NB4 (cell line): Measurements from ENCODE around the gene REEP3.

Experiments used
- DNase-seq: peaks from one replicate; pipeline ENCODE4 v3.0.0; 2010; ENCODE audit warnings: low read depth
- H3K4me3 ChIP-seq: one replicate; pipeline ENCODE4 v1.5.1; 2011; ENCODE audit warnings: mild to moderate bottlenecking, low read depth, low read length, moderate library complexity
- MYC ChIP-seq: IDR thresholded peaks from 2 replicates; pipeline ENCODE4 v1.6.1; 2011; ENCODE audit warnings: low read depth, low read length
- POLR2A ChIP-seq: IDR thresholded peaks from 2 replicates; pipeline ENCODE4 v1.6.1; 2011; ENCODE audit warnings: mild to moderate bottlenecking; ENCODE audit not compliant: insufficient read length; ENCODE audit errors: extremely low read depth
- TF ChIP-seq, protein P1 (sequence below): IDR thresholded peaks from one replicate; pipeline ENCODE4 v1.5.1; 2012; ENCODE audit warnings: low read depth, low read length
- TF ChIP-seq, protein P2 (sequence below): IDR thresholded peaks from 2 replicates; pipeline ENCODE4 v1.6.1; 2011; ENCODE audit warnings: low read depth, low read length

Gene REEP3

DNA sequence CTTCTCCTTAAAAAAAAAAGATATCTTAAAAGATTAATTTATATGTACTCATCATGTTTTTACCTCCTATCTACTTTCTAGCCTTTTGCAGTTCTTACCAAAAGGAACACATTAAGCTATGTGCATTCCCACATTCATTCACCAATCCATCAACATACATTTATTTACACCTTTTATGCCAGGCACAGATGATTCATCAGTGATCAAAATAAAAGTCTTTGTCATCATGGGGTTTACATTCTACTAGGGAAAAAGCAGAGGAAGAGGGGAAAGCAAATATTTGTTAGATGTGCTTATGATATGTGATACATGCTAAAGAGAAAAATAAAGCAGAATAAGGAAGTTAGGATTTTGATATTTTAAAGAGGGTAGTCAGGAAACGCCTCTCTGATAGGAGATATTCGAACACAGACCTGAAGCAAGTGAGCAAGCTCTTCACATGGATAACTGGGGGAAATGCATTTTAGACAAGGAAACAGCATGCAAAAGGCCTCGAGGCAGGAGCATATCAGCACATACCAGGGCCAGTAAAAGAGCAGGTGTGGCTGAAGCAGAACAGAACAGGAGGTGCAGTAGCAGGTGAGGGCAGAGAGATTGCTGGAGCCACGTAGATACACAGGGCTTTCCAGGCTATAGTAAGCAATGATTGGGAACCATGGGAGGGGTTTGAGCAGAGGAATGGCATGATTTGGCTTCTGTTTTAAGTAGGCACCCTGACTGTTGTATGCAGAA is 67.4 kb downstream of the REEP3 start:
- no peak overlapping the region for H3K4me3 ChIP-seq
- TF ChIP-seq MYC (no peak), POLR2A (no peak)
- TF ChIP-seq, protein P1, sequence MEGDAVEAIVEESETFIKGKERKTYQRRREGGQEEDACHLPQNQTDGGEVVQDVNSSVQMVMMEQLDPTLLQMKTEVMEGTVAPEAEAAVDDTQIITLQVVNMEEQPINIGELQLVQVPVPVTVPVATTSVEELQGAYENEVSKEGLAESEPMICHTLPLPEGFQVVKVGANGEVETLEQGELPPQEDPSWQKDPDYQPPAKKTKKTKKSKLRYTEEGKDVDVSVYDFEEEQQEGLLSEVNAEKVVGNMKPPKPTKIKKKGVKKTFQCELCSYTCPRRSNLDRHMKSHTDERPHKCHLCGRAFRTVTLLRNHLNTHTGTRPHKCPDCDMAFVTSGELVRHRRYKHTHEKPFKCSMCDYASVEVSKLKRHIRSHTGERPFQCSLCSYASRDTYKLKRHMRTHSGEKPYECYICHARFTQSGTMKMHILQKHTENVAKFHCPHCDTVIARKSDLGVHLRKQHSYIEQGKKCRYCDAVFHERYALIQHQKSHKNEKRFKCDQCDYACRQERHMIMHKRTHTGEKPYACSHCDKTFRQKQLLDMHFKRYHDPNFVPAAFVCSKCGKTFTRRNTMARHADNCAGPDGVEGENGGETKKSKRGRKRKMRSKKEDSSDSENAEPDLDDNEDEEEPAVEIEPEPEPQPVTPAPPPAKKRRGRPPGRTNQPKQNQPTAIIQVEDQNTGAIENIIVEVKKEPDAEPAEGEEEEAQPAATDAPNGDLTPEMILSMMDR = no peak
- TF ChIP-seq, protein P2, sequence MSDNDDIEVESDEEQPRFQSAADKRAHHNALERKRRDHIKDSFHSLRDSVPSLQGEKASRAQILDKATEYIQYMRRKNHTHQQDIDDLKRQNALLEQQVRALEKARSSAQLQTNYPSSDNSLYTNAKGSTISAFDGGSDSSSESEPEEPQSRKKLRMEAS = no peak
- DNase-seq = no peak

DNA sequence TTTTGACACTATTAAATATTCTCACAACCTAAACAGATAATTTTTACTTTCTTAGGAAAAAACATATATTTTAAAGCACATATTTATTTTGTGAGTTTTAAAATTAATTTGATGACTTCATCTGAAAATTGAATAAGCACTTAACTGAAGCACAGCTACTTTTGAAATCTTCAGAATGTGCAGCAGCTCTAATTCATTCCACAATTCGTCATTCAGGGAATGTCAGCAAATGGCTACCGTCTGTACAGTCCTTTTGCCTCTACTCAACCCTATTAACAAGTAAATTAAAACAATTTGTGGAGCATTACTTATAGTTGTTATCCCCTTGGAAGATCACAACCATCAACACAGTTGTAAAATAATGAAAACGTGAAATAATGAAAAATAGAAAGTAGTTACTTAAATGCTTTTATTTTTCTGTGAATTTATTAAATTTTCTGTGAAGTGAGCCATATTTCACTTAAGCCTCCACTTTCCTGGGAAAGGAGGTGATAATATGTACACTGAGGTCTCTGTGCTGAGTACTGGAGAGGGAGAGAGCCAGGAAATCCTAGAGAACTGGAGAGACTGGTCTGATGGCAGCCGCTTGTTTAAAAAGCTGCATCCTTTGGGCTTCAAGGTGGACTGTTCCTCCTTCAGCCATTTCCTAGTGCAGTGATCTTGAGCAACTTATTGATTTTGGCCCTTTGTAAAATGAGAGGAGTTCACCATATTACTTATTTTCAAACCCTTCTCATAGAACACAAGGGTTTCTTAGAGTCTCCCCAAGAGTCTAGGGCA is 70.6 kb downstream of the REEP3 start:
- TF ChIP-seq MYC (no peak), POLR2A (no peak)
- TF ChIP-seq, protein P2 = no peak
- TF ChIP-seq, protein P1 = no peak
- no peak for DNase-seq
- no peak overlapping the region for H3K4me3 ChIP-seq

DNA sequence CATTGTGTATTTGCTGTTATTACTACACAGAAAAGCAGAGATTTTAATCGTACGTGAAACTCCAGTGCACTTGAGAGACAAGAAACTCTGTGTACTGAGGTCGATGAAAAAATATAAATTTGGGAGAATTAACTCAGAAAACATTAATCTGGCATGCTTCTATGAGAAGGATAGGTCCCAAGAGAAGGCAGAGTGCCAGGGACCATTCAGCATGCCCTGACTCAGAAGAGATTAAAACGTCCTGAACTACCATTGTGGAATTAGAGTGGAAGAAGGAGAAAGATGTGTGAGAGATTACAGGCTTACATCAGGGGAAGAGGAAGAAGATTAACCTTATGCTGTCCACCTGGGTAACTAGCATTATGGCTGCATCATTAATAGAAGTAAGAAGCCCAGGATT is 72.4 kb downstream of the REEP3 start:
- TF ChIP-seq POLR2A = no peak
- H3K4me3 ChIP-seq = no peak overlapping the region
- DNase-seq = no peak

DNA sequence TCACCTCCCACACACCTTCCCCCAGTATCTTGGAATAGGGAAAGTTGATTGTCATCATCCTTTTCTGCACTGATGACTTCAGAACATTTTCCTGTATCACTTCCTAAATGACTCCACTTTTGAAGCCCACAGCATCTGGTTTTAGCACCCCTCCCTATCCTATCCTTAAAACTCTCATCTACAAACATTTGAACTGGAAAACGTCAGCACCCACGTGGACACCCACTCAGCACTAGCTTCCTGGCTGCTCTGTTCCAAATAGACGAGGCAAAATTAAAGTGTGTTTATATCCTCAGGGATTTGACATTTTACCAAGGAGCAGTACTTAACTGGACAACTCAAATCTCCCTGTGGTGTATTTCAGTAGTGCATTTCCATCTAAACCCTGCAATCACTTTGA is 73.9 kb downstream of the REEP3 start:
- TF ChIP-seq POLR2A (no peak), MYC (no peak)
- TF ChIP-seq, protein P2 = no peak
- TF ChIP-seq, protein P1 = no peak
- DNase-seq = no peak
- H3K4me3 ChIP-seq = no peak overlapping the region

DNA sequence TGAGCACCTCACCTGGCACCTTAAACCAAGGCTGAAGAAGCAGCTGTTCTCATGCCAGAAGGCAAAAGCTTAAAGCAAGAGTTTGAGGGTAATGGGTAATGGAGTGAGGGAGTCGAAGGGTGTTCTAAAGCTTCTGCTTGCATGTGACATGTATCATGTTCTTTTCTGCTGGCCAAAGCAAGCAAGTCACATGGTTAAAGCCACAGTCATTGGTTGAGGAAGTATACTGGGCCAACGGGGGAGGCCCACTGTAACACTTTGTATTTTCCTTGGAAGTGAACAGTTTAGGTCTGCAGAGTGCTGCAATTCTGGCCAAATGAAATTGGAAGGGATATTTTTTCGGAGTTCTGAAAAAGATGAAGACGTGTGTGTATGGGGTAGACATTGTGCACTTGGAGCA is 75.7 kb downstream of the REEP3 start:
- no peak for DNase-seq
- TF ChIP-seq, protein P2 = peak; percentile 38; the same call in 1 of the 2 replicates
- TF ChIP-seq POLR2A (no peak), MYC (no peak)
- TF ChIP-seq, protein P1 = no peak
- no peak overlapping the region for H3K4me3 ChIP-seq

DNA sequence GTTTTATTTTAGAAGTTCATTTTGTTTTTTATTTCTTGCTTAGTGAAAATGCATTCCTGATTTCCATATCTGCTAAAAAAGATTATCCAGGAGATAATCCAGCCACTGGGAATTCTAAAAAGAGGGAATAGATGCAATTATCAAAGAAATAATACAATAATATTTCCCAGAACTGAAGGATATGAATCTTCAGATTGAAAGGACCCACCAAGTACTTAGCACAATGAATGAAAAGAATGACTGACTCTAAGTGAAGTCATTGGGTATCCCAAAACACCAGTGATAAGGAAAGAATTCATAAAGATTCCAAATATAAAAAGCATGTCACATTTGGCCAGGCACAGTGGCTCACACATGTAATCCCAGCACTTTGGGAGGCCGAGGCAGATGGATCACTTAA is 79.3 kb downstream of the REEP3 start:
- H3K4me3 ChIP-seq = no peak overlapping the region
- TF ChIP-seq MYC (no peak), POLR2A (no peak)
- TF ChIP-seq, protein P2 = no peak
- TF ChIP-seq, protein P1 = no peak
- DNase-seq = no peak
